ENCODE measurements around the gene STK32C.

GRCh38 chr10:132351611-132352010 lies 43.9 kb upstream of the STK32C start:
- TF ChIP-seq POLR2A (IDR thresholded peaks at IDR 0.05) (no peak), CTCF (IDR thresholded peaks at IDR 0.05) (no peak)
